ENCODE data around the gene CBX4.

CBX4 gene

DNA sequence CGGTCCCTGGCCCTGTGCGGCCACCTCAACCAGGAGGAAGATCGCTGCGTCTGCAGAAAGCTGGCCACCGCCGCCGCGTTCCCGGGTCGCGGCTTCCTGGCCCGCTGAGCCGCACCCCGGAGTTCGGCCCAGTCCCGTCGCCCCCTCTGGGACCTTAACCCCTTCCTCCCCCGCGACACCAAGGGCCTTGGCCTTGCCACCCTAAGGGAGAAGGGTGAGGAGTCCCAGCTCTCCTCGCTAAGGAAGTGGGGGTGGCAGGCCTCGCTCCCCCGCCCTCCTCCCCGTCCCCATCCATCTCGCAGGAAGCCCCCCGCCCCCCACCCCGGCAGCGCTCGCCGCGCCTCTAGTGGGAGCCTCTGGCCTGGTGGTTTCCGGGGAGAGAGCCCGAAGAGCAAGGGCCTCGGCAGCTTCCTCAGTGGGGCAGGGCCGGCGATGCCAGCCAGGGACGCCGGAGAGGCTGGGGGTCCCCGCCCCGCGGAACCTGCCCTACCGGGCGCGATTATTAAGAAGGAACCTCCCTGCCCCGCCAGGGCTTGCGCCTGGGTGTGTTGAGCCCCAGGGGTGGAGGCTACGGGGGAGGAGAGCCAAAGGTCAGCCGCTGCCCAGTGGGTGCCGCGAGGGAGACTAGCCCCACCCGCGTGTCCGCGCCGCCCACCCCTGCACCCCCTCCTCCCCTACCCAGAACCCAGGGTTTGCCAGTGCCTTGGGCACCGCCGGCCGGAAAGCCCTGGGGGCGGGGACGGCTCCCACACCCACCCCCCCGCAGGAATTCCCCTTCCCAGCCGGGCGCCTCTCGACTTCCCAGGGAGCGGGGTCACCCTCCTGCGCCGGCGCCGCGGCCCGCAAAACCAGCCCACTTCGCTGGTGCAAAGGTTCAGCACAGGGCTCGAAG lies 6.8 kb downstream of the CBX4 start (continued):
- TF ChIP-seq, protein P1, sequence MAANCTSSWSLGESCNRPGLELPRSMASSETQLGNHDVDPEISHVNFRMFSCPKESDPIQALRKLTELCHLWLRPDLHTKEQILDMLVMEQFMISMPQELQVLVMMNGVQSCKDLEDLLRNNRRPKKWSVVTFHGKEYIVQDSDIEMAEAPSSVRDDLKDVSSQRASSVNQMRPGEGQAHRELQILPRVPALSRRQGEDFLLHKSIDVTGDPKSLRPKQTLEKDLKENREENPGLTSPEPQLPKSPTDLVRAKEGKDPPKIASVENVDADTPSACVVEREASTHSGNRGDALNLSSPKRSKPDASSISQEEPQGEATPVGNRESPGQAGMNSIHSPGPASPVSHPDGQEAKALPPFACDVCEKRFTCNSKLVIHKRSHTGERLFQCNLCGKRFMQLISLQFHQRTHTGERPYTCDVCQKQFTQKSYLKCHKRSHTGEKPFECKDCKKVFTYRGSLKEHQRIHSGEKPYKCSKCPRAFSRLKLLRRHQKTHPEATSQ (tag by site-specific recombination; IDR thresholded peaks at IDR 0.05), result no peak

DNA sequence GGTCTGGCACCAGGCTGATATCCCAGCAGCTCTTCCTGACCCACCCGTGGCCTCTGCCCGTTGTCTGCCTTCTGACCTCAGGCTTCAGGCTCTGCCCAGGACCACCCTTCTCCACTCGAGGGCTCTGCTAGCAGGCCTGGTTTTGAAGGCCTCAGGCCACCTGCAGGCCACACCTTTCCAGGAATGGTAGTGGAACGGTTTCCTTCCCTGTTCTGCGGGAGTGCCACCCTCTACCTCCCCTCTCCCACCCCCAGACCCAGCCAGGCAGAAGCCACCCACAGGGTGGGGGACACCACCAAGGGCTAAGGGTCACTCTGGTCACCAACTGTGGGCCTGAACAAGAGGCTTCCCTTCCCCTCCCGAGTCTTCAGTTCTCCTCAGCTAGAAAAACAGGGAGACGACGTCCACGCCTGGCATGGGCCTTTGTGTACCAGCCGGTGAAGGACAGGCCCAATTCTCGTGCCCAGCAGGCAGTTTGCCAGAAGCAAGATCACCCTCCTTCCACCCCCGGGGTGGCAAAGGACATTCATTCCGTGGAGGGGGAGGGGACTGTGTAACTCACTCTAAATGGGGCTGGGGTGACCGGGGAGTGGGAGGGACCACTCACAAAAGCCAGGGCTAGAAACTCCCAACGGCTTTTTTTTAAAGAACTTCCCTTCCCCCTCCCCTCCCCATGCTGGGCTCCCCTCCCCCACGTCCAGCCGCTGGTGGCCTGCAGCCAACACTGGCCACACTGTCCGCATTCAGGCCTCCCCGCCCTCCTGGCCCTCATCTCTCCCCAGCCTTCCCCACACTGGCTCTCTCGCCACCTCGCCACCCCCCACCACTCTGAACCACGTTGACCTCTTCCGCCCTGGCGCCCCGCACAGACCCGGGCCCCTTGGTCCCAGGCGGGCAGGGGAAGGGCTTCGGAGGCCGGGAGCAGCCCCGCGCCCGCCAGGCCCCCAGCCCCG lies 7.7 kb downstream of the CBX4 start:
- H3K36me3 ChIP-seq (ENCODE audit: control insufficient read depth in 2 of 2, insufficient read depth in 1 of 2, low read length in 2 of 2), result peaks cover 0 to 30% of the 10 kb centered on the region in 2 experiments; a peak in 1 of 3 replicates

DNA sequence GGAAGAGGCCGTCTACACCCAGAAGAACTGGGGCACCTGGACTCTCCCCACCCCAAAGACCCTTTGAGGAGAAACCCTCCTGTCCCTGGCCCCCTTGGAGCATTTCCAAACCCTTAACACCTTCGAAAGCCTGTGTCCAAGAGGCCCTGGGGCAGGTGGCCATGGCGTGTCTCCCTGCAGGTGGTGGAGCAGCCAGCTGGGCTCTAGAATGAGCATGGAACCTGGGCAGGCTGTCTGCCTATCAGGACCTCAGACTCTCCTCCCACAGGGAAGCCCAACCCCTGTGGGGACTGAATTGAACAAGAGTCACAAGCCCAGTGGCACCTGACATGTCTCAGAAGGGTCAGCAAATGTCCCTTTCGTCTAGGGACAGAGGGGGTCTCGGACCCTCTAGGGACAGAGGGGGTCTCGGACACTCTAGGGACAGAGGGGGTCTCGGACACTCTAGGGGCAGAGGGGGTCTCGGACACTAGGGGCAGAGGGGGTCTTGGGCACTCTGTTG lies 8.4 kb downstream of the CBX4 start:
- no peaks in the 10 kb centered on the region for H3K9me3 ChIP-seq (ENCODE audit: control insufficient read depth, insufficient read depth, low read depth, low read length)
- peaks cover 0 to 27% of the 10 kb centered on the region in 2 experiments; a peak in 1 of 3 replicates for H3K36me3 ChIP-seq (ENCODE audit: control insufficient read depth in 2 of 2, insufficient read depth in 1 of 2, low read length in 2 of 2)
- CTCF ChIA-PET, result interaction anchor here (0.8 to 1.8 kb wide), 5 partner anchors 9 to 90 kb away, joined by 3 to 9 read pairs (median 3); partner anchors contain the start of gene CBX4
- no peak overlapping the region for H3K27ac ChIP-seq (ENCODE audit: extremely low read depth, low read depth, low read length)
- TF ChIP-seq, protein P2, sequence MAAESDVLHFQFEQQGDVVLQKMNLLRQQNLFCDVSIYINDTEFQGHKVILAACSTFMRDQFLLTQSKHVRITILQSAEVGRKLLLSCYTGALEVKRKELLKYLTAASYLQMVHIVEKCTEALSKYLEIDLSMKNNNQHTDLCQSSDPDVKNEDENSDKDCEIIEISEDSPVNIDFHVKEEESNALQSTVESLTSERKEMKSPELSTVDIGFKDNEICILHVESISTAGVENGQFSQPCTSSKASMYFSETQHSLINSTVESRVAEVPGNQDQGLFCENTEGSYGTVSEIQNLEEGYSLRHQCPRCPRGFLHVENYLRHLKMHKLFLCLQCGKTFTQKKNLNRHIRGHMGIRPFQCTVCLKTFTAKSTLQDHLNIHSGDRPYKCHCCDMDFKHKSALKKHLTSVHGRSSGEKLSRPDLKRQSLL (tag by site-specific recombination; IDR thresholded peaks at IDR 0.05), result peak; percentile 97
- TF ChIP-seq, protein P3, sequence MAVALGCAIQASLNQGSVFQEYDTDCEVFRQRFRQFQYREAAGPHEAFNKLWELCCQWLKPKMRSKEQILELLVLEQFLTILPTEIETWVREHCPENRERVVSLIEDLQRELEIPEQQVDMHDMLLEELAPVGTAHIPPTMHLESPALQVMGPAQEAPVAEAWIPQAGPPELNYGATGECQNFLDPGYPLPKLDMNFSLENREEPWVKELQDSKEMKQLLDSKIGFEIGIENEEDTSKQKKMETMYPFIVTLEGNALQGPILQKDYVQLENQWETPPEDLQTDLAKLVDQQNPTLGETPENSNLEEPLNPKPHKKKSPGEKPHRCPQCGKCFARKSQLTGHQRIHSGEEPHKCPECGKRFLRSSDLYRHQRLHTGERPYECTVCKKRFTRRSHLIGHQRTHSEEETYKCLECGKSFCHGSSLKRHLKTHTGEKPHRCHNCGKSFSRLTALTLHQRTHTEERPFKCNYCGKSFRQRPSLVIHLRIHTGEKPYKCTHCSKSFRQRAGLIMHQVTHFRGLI (tag by site-specific recombination; IDR thresholded peaks at IDR 0.05), result peak; percentile 67; the same call in 1 of the 2 replicates
- TF ChIP-seq ZIC2 (tag by site-specific recombination; IDR thresholded peaks at IDR 0.05) (peak; percentile 82), ZNF626 (tag by site-specific recombination; IDR thresholded peaks at IDR 0.05) (no peak), ZNF10 (tag by site-specific recombination; IDR thresholded peaks at IDR 0.05) (no peak)
- H3K4me3 ChIP-seq (ENCODE audit: low read depth, low read length), result no peak overlapping the region
- POLR2A ChIA-PET, result interaction anchor here (1.3 to 4.2 kb wide), 3 partner anchors 9 to 34 kb away, joined by 6 to 32 read pairs (median 7); partner anchors contain the start of genes CBX4 and CBX8
- peaks cover 11% of the 10 kb centered on the region; the same call in 1 of the 2 replicates for H3K4me1 ChIP-seq (ENCODE audit: control insufficient read depth, insufficient read depth, low read length)

More for the DNA sequence above, 7.7 kb downstream of the CBX4 start:
- ChIA-PET POLR2A (interaction anchor here (0.6 to 4.2 kb wide), 3 partner anchors 8 to 34 kb away, joined by 6 to 32 read pairs (median 6); partner anchors contain the start of genes CBX4 and CBX8), CTCF (interaction anchor here (1.2 to 1.8 kb wide), 2 partner anchors 8 to 90 kb away, joined by 3 to 9 read pairs; partner anchors contain the start of gene CBX4)
- Histone ChIP-seq H3K27ac (ENCODE audit: extremely low read depth, low read depth, low read length) (no peak overlapping the region), H3K4me3 (ENCODE audit: low read depth, low read length) (no peak overlapping the region), H3K9me3 (ENCODE audit: control insufficient read depth, insufficient read depth, low read depth, low read length) (no peaks in the 10 kb centered on the region), H3K4me1 (ENCODE audit: control insufficient read depth, insufficient read depth, low read length) (peaks cover 12% of the 10 kb centered on the region)
- TF ChIP-seq ZNF404 (tag by site-specific recombination; IDR thresholded peaks at IDR 0.05), result no peak
- peak; percentile 22; the same call in 1 of the 2 replicates for TF ChIP-seq ZFHX2 (tag by site-specific recombination; conservative IDR thresholded peaks at IDR 0.05)
- TF ChIP-seq ZNF585B (tag by site-specific recombination; IDR thresholded peaks at IDR 0.05), result peak; percentile 60
- TF ChIP-seq, protein P4, sequence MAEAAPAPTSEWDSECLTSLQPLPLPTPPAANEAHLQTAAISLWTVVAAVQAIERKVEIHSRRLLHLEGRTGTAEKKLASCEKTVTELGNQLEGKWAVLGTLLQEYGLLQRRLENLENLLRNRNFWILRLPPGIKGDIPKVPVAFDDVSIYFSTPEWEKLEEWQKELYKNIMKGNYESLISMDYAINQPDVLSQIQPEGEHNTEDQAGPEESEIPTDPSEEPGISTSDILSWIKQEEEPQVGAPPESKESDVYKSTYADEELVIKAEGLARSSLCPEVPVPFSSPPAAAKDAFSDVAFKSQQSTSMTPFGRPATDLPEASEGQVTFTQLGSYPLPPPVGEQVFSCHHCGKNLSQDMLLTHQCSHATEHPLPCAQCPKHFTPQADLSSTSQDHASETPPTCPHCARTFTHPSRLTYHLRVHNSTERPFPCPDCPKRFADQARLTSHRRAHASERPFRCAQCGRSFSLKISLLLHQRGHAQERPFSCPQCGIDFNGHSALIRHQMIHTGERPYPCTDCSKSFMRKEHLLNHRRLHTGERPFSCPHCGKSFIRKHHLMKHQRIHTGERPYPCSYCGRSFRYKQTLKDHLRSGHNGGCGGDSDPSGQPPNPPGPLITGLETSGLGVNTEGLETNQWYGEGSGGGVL (tag by site-specific recombination; IDR thresholded peaks at IDR 0.05), result 0 out of 2 replicates have a peak, but pooled peaks have one; percentile 10
